ENCODE results near the gene PGM5. TPM values are rescaled to one million over a fixed set of nuclear protein-coding genes. Genes with fewer than 3 reads are reported as not detected.
A peak's percentile ranks its signal among the peaks of the same experiment; 100 is the strongest.

PGM5 gene
- total RNA-seq, 1 experiment from 2014 or later = 75.5 TPM

DNA sequence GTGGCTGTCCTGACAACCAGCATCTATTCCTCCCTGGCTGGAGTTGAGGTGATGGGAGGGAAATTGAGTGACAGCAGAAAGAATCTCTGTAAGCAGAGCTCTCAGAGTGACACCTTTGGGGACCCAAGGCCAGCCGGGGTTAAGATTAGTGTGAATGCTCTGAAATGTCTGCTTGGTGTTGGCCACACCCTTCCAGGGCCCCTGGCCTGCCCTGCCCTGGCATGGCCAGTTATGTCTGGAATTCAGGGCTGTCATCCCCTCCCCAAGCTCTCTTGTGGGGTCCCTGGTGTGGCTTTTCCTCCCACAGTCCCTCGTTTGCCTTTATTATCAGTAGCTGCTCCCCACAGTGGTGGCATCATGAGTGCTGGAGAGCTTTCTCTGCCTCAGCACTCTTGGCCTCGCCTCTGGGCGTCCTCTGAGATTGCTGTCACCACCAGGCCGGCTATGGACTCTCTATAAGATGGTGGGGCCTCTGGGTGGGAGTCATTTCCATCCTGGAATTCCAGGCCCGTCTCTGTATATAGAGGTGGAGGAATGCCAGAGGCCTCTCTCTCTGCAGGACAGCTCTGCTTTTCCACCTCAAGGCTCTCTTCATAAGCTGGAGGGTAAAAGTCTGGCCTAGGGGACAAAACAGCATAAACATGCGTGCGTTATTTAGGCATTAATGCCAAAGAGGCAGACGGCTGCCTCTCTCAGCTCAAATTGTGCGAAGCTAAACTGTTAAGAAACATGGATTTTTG lies 180.6 kb downstream of the PGM5 start:
- H3K4me2 ChIP-seq (ENCODE audit: low read length) = no peak overlapping the region
- no peak for DNase-seq
- H3K27ac ChIP-seq (ENCODE audit: low read length) = no peak overlapping the region
- H3F3A ChIP-seq (ENCODE audit: low read length, unreplicated experiment) = no peaks in the 10 kb centered on the region
- TF ChIP-seq EZH2phosphoT487 (IDR thresholded peaks at IDR 0.05; ENCODE audit: borderline replicate concordance, low read length) (no peak), EZH2 (IDR thresholded peaks at IDR 0.05; ENCODE audit: low read length, unreplicated experiment) (no peak)
- TF ChIP-seq, protein P1, sequence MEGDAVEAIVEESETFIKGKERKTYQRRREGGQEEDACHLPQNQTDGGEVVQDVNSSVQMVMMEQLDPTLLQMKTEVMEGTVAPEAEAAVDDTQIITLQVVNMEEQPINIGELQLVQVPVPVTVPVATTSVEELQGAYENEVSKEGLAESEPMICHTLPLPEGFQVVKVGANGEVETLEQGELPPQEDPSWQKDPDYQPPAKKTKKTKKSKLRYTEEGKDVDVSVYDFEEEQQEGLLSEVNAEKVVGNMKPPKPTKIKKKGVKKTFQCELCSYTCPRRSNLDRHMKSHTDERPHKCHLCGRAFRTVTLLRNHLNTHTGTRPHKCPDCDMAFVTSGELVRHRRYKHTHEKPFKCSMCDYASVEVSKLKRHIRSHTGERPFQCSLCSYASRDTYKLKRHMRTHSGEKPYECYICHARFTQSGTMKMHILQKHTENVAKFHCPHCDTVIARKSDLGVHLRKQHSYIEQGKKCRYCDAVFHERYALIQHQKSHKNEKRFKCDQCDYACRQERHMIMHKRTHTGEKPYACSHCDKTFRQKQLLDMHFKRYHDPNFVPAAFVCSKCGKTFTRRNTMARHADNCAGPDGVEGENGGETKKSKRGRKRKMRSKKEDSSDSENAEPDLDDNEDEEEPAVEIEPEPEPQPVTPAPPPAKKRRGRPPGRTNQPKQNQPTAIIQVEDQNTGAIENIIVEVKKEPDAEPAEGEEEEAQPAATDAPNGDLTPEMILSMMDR (conservative IDR thresholded peaks at IDR 0.05; ENCODE audit: low read depth, low read length) = no peak
- no peak overlapping the region for H3K4me3 ChIP-seq (ENCODE audit: low read length)
- H3K9ac ChIP-seq (ENCODE audit: low read length) = no peak overlapping the region
- H3K36me3 ChIP-seq (ENCODE audit: low read depth, low read length) = no peaks in the 10 kb centered on the region
- no peaks in the 10 kb centered on the region for H3K4me1 ChIP-seq (ENCODE audit: insufficient read depth, low read length)
- POLR2A ChIA-PET (ENCODE audit: unreplicated experiment) = no interaction called here
- H2AFZ ChIP-seq (ENCODE audit: low read length) = no peak overlapping the region
- H4K20me1 ChIP-seq (ENCODE audit: low read length) = no peaks in the 10 kb centered on the region
- no peaks in the 10 kb centered on the region for H3K9me2 ChIP-seq (replicated peaks; ENCODE audit: low read length)
- no peak for ATAC-seq
- H3K79me2 ChIP-seq (ENCODE audit: low read length) = no peaks in the 10 kb centered on the region
- intact Hi-C loops (cut with micrococcal nuclease) = no loop called here
- no peaks in the 10 kb centered on the region for H3K27me3 ChIP-seq (ENCODE audit: low read length)
- H3K9me3 ChIP-seq (ENCODE audit: low read length) = no peaks in the 10 kb centered on the region
- CTCF ChIA-PET = no interaction called here
- BruUV-seq (replicated peaks) = no TSS peak

DNA sequence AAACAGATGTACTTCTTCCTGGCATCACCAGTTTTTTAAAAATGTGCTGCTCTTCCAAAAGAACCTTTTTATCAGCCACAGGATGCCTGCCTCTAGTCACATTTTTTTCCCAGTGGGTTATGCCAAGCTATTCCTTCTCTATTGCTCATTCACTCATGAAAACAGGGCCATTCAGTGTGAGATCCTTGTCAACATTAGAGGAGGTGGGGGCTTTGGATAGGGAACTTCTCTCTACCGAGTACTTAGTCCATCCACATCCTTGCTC lies 181.1 kb downstream of the PGM5 start:
- Histone ChIP-seq H3K27ac (ENCODE audit: low read length) (no peak overlapping the region), H4K20me1 (ENCODE audit: low read length) (no peaks in the 10 kb centered on the region), H3K4me3 (ENCODE audit: low read length) (no peak overlapping the region), H3K36me3 (ENCODE audit: low read depth, low read length) (no peaks in the 10 kb centered on the region), H3F3A (ENCODE audit: low read length, unreplicated experiment) (no peaks in the 10 kb centered on the region), H2AFZ (ENCODE audit: low read length) (no peak overlapping the region), H3K9me3 (ENCODE audit: low read length) (no peaks in the 10 kb centered on the region), H3K4me1 (ENCODE audit: insufficient read depth, low read length) (no peaks in the 10 kb centered on the region), H3K9ac (ENCODE audit: low read length) (no peak overlapping the region), H3K9me2 (replicated peaks; ENCODE audit: low read length) (no peaks in the 10 kb centered on the region), H3K79me2 (ENCODE audit: low read length) (no peaks in the 10 kb centered on the region), H3K4me2 (ENCODE audit: low read length) (no peak overlapping the region), H3K27me3 (ENCODE audit: low read length) (no peaks in the 10 kb centered on the region)
- intact Hi-C loops (cut with micrococcal nuclease) = no loop called here
- ChIA-PET POLR2A (ENCODE audit: unreplicated experiment) (no interaction called here), CTCF (no interaction called here)
- ATAC-seq (no peak), DNase-seq (no peak)
- BruUV-seq (replicated peaks) = no TSS peak
- TF ChIP-seq, protein P1 (conservative IDR thresholded peaks at IDR 0.05; ENCODE audit: low read depth, low read length) = no peak
- TF ChIP-seq EZH2 (IDR thresholded peaks at IDR 0.05; ENCODE audit: low read length, unreplicated experiment) (no peak), EZH2phosphoT487 (IDR thresholded peaks at IDR 0.05; ENCODE audit: borderline replicate concordance, low read length) (no peak)

DNA sequence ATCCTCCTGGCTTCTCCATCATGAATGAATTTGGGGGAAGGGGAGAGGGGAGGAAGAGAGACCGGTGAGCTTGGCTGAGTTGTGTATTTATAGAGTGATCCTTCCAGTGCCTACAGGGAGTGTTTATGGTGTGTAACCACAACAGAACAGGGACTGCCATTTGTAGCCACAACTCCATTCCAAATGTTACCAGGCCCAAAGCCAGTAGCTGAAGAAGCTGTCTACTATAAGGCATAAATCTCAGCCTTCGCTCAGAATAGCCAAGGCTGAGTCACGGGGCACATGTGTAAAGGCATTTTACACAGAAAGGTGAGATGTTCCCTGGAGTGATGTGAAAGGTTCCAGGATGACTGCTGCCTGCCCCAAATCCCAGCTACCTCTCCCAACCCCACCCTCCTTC lies 181.8 kb downstream of the PGM5 start:
- no peak overlapping the region for H2AFZ ChIP-seq (ENCODE audit: low read length)
- TF ChIP-seq, protein P1 (conservative IDR thresholded peaks at IDR 0.05; ENCODE audit: low read depth, low read length) = no peak
- TF ChIP-seq EZH2phosphoT487 (IDR thresholded peaks at IDR 0.05; ENCODE audit: borderline replicate concordance, low read length) (no peak), EZH2 (IDR thresholded peaks at IDR 0.05; ENCODE audit: low read length, unreplicated experiment) (no peak)
- no peak overlapping the region for H3K9ac ChIP-seq (ENCODE audit: low read length)
- H3K36me3 ChIP-seq (ENCODE audit: low read depth, low read length) = no peaks in the 10 kb centered on the region
- ChIA-PET POLR2A (ENCODE audit: unreplicated experiment) (no interaction called here), CTCF (interaction anchor here (0.6 kb wide), 1 partner anchor 30 kb away, joined by 5 read pairs; no protein-coding TSS in a partner anchor)
- ATAC-seq (no peak; the same call in 1 of the 2 replicates), DNase-seq (peak; percentile 23)
- no peaks in the 10 kb centered on the region for H4K20me1 ChIP-seq (ENCODE audit: low read length)
- H3K27ac ChIP-seq (ENCODE audit: low read length) = no peak overlapping the region
- H3K9me3 ChIP-seq (ENCODE audit: low read length) = no peaks in the 10 kb centered on the region
- intact Hi-C loops (cut with micrococcal nuclease) = no loop called here
- no peaks in the 10 kb centered on the region for H3K4me1 ChIP-seq (ENCODE audit: insufficient read depth, low read length)
- no peak overlapping the region for H3K4me3 ChIP-seq (ENCODE audit: low read length)
- H3K9me2 ChIP-seq (replicated peaks; ENCODE audit: low read length) = no peaks in the 10 kb centered on the region
- TSS peak; percentile 8 for BruUV-seq (replicated peaks)
- no peak overlapping the region for H3K4me2 ChIP-seq (ENCODE audit: low read length)
- H3K79me2 ChIP-seq (ENCODE audit: low read length) = no peaks in the 10 kb centered on the region
- H3K27me3 ChIP-seq (ENCODE audit: low read length) = no peaks in the 10 kb centered on the region
- no peaks in the 10 kb centered on the region for H3F3A ChIP-seq (ENCODE audit: low read length, unreplicated experiment)

All from PC-3 (cell line).